K562 (cell line): Measurements from ENCODE around the gene CCSER1. TPM values are rescaled to one million over a fixed set of nuclear protein-coding genes. Genes with fewer than 3 reads are reported as not detected.

Experiments
- ATAC-seq: fragments of 200-7000 bp; cut with Tn5 transposase; 3 replicates; pipeline ENCODE4 v1.9.1; 2020; ENCODE audit warnings: moderate library complexity
- BruUV-seq: library from RNA; stranded (reverse); fragments of 400-500 nt; replicated peaks from 2 replicates; lab custom pipeline; 2021; lab: Mats Ljungman, UMichigan
- CTCF ChIA-PET: fragments of 300-600 bp; formaldehyde crosslinking; extraction: SDS; loops from one replicate; lab custom pipeline; 2021; ENCODE audit warnings: low intra/inter-chr PET ratio; lab: Yijun Ruan, JAX
- POLR2A ChIA-PET: fragments of 300-600, 350-650 bp; sonication (Branson Sonifier 250); formaldehyde crosslinking; extraction: SDS; loops from one replicate; lab custom pipeline; 2021; ENCODE audit warnings: antibody characterized with exemption, inconsistent platforms; lab: Yijun Ruan, JAX
- DNase-seq, 4 experiments: peaks; one replicate each; pipeline versions ENCODE4 v3.0.0 to v3.0.0-alpha.2; 2011 to 2018; ENCODE audit warnings: low spot score in 3 of 4, mixed read lengths in 3 of 4; ENCODE audit errors: extremely low read depth in 1 of 4
- FAIRE-seq: peaks from 2 replicates; lab custom pipeline; 2011; peaks lifted over from hg19 to GRCh38; lab: Jason Lieb, UNC
- H2AFZ ChIP-seq: 2 replicates; pipeline ENCODE4 v1.6.0; 2011; ENCODE audit warnings: low read depth, low read length, control low read depth, inconsistent platforms
- H3K27ac ChIP-seq: fragments of 200-600 bp; 3 replicates; pipeline ENCODE4 v1.8.0; 2011; ENCODE audit warnings: low read depth, mild to moderate bottlenecking, control low read depth, inconsistent platforms, low read length, moderate library complexity, mixed read lengths; ENCODE audit errors: extremely low read depth
- H3K27me3 ChIP-seq, 2 experiments: fragments of 300-600 bp in 1 of 2; 2 replicates in 1 of 2; 3 replicates in 1 of 2; pipeline versions ENCODE4 v1.6.0 to v1.8.0; 2011; ENCODE audit warnings: inconsistent platforms in 2 of 2, low read length in 2 of 2, mild to moderate bottlenecking in 1 of 2, mixed read lengths in 1 of 2, moderate library complexity in 1 of 2; ENCODE audit not compliant: control insufficient read depth in 2 of 2, insufficient read depth in 2 of 2
- H3K36me3 ChIP-seq: fragments of 300-600 bp; 3 replicates; pipeline ENCODE4 v1.8.0; 2011; ENCODE audit warnings: mild to moderate bottlenecking, low read length, inconsistent platforms; ENCODE audit not compliant: control insufficient read depth, insufficient read depth
- H3K4me1 ChIP-seq, 2 experiments: fragments of 200-600 bp in 1 of 2; replicated peaks in 1 of 2; 2 replicates in 1 of 2; 3 replicates in 1 of 2; pipeline versions ENCODE4 v1.5.1 to v1.8.0; 2011; ENCODE audit warnings: inconsistent platforms in 2 of 2, low read length in 2 of 2, mild to moderate bottlenecking in 1 of 2, mixed read lengths in 1 of 2, moderate library complexity in 1 of 2; ENCODE audit not compliant: control insufficient read depth in 2 of 2, insufficient read depth in 2 of 2
- H3K4me2 ChIP-seq: 2 replicates; pipeline ENCODE4 v1.6.1; 2011; ENCODE audit warnings: low read length, control low read depth, inconsistent platforms, mixed read lengths; ENCODE audit not compliant: insufficient read depth
- H3K4me3 ChIP-seq: fragments of 200-600 bp; sonication (generic), shearing (Covaris generic); 2 replicates; pipeline ENCODE4 v1.5.1; 2016; ENCODE audit warnings: control low read depth, inconsistent platforms
- H3K79me2 ChIP-seq: fragments of 200-600 bp; 3 replicates; pipeline ENCODE4 v1.8.0; 2011; ENCODE audit warnings: low read length, inconsistent platforms; ENCODE audit not compliant: control insufficient read depth, insufficient read depth
- H3K9ac ChIP-seq, 2 experiments: 2 replicates each; pipeline versions ENCODE4 v1.6.0 to v1.6.1; 2011; ENCODE audit warnings: low read depth in 2 of 2, low read length in 2 of 2, control low read depth in 1 of 2, inconsistent platforms in 1 of 2, mild to moderate bottlenecking in 1 of 2, mixed read lengths in 1 of 2; ENCODE audit not compliant: insufficient read depth in 1 of 2
- H3K9me1 ChIP-seq: one replicate; pipeline ENCODE4 v1.6.0; 2011; ENCODE audit warnings: inconsistent platforms, mild to moderate bottlenecking, low read length, moderate library complexity; ENCODE audit not compliant: control insufficient read depth, insufficient read depth
- H3K9me3 ChIP-seq: replicated peaks from 2 replicates; pipeline ENCODE4 v1.5.1; 2011; ENCODE audit warnings: low read depth, low read length, inconsistent platforms; ENCODE audit not compliant: control insufficient read depth, insufficient read depth
- H4K20me1 ChIP-seq: replicated peaks from 2 replicates; pipeline ENCODE4 v1.6.1; 2011; ENCODE audit warnings: low read length, inconsistent platforms, mixed read lengths; ENCODE audit not compliant: control insufficient read depth, insufficient read depth
- ARID2 ChIP-seq: fragments of 450-650 bp; IDR thresholded peaks from 2 replicates; pipeline ENCODE4 v1.6.1; 2017; ENCODE audit warnings: antibody characterized with exemption, mild to moderate bottlenecking
- ATF7 ChIP-seq: fragments of 450-650 bp; IDR thresholded peaks from 2 replicates; pipeline ENCODE4 v1.7.1; 2014; ENCODE audit warnings: mild to moderate bottlenecking, moderate library complexity
- BRD4 ChIP-seq: fragments of 200-600 bp; sonication (generic); IDR thresholded peaks from 2 replicates; pipeline ENCODE4 v1.6.1; 2017; ENCODE audit warnings: inconsistent platforms
- HCFC1 ChIP-seq: IDR thresholded peaks from 2 replicates; pipeline ENCODE4 v1.6.1; 2012; ENCODE audit warnings: low read depth, low read length, improper control_type of control experiment
- HINFP ChIP-seq: fragments of 450-650 bp; conservative IDR thresholded peaks from 2 replicates; pipeline ENCODE4 v1.6.1; 2016; ENCODE audit warnings: missing genetic modification characterization, low read depth, mild to moderate bottlenecking, control low read depth, missing compliant biosample characterization
- HOXB6 ChIP-seq: fragments of 250-450 bp; sonication (Bioruptor Pico); IDR thresholded peaks from 2 replicates; pipeline ENCODE4 v1.5.1; 2022; ENCODE audit warnings: mild to moderate bottlenecking, borderline replicate concordance
- JUN ChIP-seq, 2 experiments: sonication (generic) in 1 of 2; formaldehyde crosslinking in 1 of 2; IDR thresholded peaks; 2 replicates each; pipeline versions ENCODE4 v1.6.1 to v1.8.0; 2012 to 2022; ENCODE audit warnings: borderline replicate concordance in 2 of 2, mild to moderate bottlenecking in 2 of 2, improper control_type of control experiment in 1 of 2, low read depth in 1 of 2, low read length in 1 of 2, missing genetic modification reagents in 1 of 2
- LARP7 ChIP-seq: fragments of 450-650 bp; IDR thresholded peaks from 2 replicates; pipeline ENCODE4 v1.6.1; 2016
- MAFK ChIP-seq: IDR thresholded peaks from 2 replicates; pipeline ENCODE4 v1.6.1; 2011; ENCODE audit warnings: low read length, improper control_type of control experiment
- MBD2 ChIP-seq: sonication (generic); IDR thresholded peaks from 2 replicates; pipeline ENCODE4 v1.6.1; 2016; ENCODE audit warnings: low read depth, borderline replicate concordance
- NFYB ChIP-seq: IDR thresholded peaks from 2 replicates; pipeline ENCODE4 v1.6.1; 2011; ENCODE audit warnings: mild to moderate bottlenecking, moderate library complexity; ENCODE audit not compliant: insufficient read length; ENCODE audit errors: extremely low read depth
- NR3C1 ChIP-seq: sonication (generic); formaldehyde crosslinking; IDR thresholded peaks from 2 replicates; pipeline ENCODE4 v1.8.1; 2022; ENCODE audit warnings: missing genetic modification reagents
- RBM34 ChIP-seq: fragments of 200-400 bp; formaldehyde crosslinking; IDR thresholded peaks from 2 replicates; pipeline ENCODE4 v1.6.1; 2018; ENCODE audit warnings: low read length, borderline replicate concordance; ENCODE audit not compliant: insufficient read depth
- SMAD1 ChIP-seq: fragments of 150-350 bp; IDR thresholded peaks from 2 replicates; pipeline ENCODE4 v1.6.1; 2014; ENCODE audit warnings: low read length, low read depth; ENCODE audit not compliant: partially characterized antibody
- SRSF1 ChIP-seq: fragments of 200-400 bp; formaldehyde crosslinking; IDR thresholded peaks from 2 replicates; pipeline ENCODE4 v1.6.1; 2017; ENCODE audit warnings: mild to moderate bottlenecking, low read depth, low read length, moderate library complexity
- ZEB2 ChIP-seq: fragments of 450-650 bp; IDR thresholded peaks from 2 replicates; pipeline ENCODE4 v1.6.1; 2016
- ZHX1 ChIP-seq: fragments of 150-350 bp; conservative IDR thresholded peaks from 2 replicates; pipeline ENCODE4 v1.6.1; 2014; ENCODE audit warnings: low read length
- ZNF165 ChIP-seq: fragments of 250-450 bp; sonication (Bioruptor Pico); IDR thresholded peaks from 2 replicates; pipeline ENCODE4 v1.4.0; 2020; ENCODE audit warnings: borderline replicate concordance
- ZNF274 ChIP-seq: IDR thresholded peaks from 2 replicates; pipeline ENCODE4 v1.6.1; 2011; ENCODE audit warnings: low read depth, mild to moderate bottlenecking, low read length, moderate library complexity, borderline replicate concordance
- ZNF696 ChIP-seq: fragments of 250-450 bp; sonication (Bioruptor Pico); conservative IDR thresholded peaks from 2 replicates; pipeline ENCODE4 v1.4.0; 2020; ENCODE audit warnings: mild to moderate bottlenecking, moderate library complexity
- WGBS: fragments of 100-300 bp; shearing (Covaris generic); methylation state at CpG from one replicate; pipeline ENCODE4 v1.1.6; 2016; ENCODE audit warnings: low coverage, mixed read lengths; ENCODE audit not compliant: insufficient coverage; ENCODE audit errors: missing lambda C conversion rate; 5-methylcytosine and 5-hydroxymethylcytosine counted together
- in situ Hi-C: fragments of 300-500 bp; cut with MboI; formaldehyde crosslinking; loops from 4 replicates; pipeline ENCODE4 v1.15.0; 2018; ENCODE audit warnings: inconsistent platforms, mixed read lengths
- intact Hi-C: fragments of 100-400 bp; cut with micrococcal nuclease; formaldehyde crosslinking; loops from 2 replicates; pipeline ENCODE4 v1.14.2; 2022
- polyA plus RNA-seq, 8 experiments: library from polyadenylated mRNA; depleted of rRNA in 4 of 8; stranded (reverse) in 5 of 8; unstranded in 3 of 8; fragments of >200 nt; fragmentation: Nextera tagmentation in 2 of 8; fragmentation: Illumina TruSeq in 1 of 8; extraction: Ambion mirVana in 2 of 8; extraction: Trizol in 1 of 8; gene quantifications; 2 replicates each; pipeline versions ENCODE4 v1.2.1 to v1.2.3, GENCODE V29; 2011 to 2014; ENCODE audit warnings: inconsistent platforms in 1 of 8, missing spikeins in 1 of 8
- total RNA-seq, 7 experiments: library from RNA; depleted of rRNA in 6 of 7; stranded (reverse); fragments of >200 nt in 6 of 7; fragmentation: Illumina TruSeq in 2 of 7; extraction: Trizol in 2 of 7; gene quantifications; 2 replicates each; pipeline versions ENCODE4 v1.2.1 to v1.2.3, GENCODE V29; 2011 to 2021; ENCODE audit warnings: low replicate concordance in 1 of 7

CCSER1 gene
- total and polyA plus RNA-seq, 9 of the 15 experiments (the other 6 are each of a cell fraction or from before 2014, with no cell fraction given), result not detected

GRCh38 chr4:91298156-91298700 is 1171.0 kb downstream of the CCSER1 start (continued):
- TF ChIP-seq ZHX1 (no peak), MBD2 (no peak), MAFK (no peak), JUN (IDR thresholded peaks at IDR 0.05; ENCODE audit: borderline replicate concordance, low read depth, low read length) (no peak), JUN (CRISPR knock-in tag; IDR thresholded peaks at IDR 0.05; ENCODE audit: borderline replicate concordance) (no peak), SMAD1 (no peak), ZNF165 (no peak)

GRCh38 chr4:91298824-91299223 is 1171.6 kb downstream of the CCSER1 start:
- Histone ChIP-seq H3K79me2 (no peaks in the 10 kb centered on the region), H3K4me3 (no peak overlapping the region), H3K9me3 (0 out of 2 replicates have a peak, but pooled peaks cover 1% of the 10 kb centered on the region), H3K9me1 (no peaks in the 10 kb centered on the region), H4K20me1 (no peaks in the 10 kb centered on the region), H2AFZ (no peak overlapping the region), H3K4me2 (no peak overlapping the region), H3K36me3 (no peaks in the 10 kb centered on the region), H3K27me3 (no peaks in the 10 kb centered on the region), H3K9ac (no peak overlapping the region), H3K27ac (no peak overlapping the region), H3K4me1 (no peaks in the 10 kb centered on the region)
- BruUV-seq, result no TSS peak
- in situ Hi-C loops, result no loop called here
- ATAC-seq (no peak), DNase-seq (no peak), FAIRE-seq (no peak)
- TF ChIP-seq ARID2 (no peak), HINFP (tag) (no peak), ZNF165 (no peak), ZNF696 (CRISPR knock-in tag) (no peak), NFYB (no peak), BRD4 (no peak), ATF7 (no peak), SRSF1 (no peak), LARP7 (no peak), ZNF274 (no peak), HCFC1 (no peak), ZEB2 (no peak), HOXB6 (no peak), NR3C1 (CRISPR knock-in tag) (no peak), RBM34 (no peak)
- WGBS, result 0% methylated on average over 1 of the region's 1 CpG
- intact Hi-C loops, result no loop called here
- POLR2A ChIA-PET, result no interaction called here
- CTCF ChIA-PET, result interaction anchor here (0.6 kb wide), 1 partner anchor 107 kb away, joined by 3 read pairs; no protein-coding TSS in a partner anchor
